Panc1 (cell line): ENCODE data around the gene MED13L.

Source experiments
- CTCF ChIP-seq: fragments of 450-650 bp; IDR thresholded peaks from 2 replicates; pipeline ENCODE4 v1.5.1; 2017; ENCODE audit warnings: mild to moderate bottlenecking
- POLR2AphosphoS5 ChIP-seq: IDR thresholded peaks from 2 replicates; pipeline ENCODE4 v1.6.1; 2012; ENCODE audit warnings: mild to moderate bottlenecking, low read depth, low read length, moderate library complexity
- SIN3A ChIP-seq: IDR thresholded peaks from 2 replicates; pipeline ENCODE4 v1.6.1; 2012; ENCODE audit warnings: low read depth, mild to moderate bottlenecking, low read length, moderate library complexity, borderline replicate concordance; ENCODE audit not compliant: insufficient read depth

- no peak for TF ChIP-seq CTCF
- no peak for TF ChIP-seq SIN3A
- no peak for TF ChIP-seq POLR2AphosphoS5
These were observed 184.7 kb downstream of the MED13L start for GRCh38 chr12:116092776-116093175.
